Common myeloid progenitor, CD34-positive (primary cell): ENCODE measurements around the gene OR8A1.

Experiments used
- CTCF ChIA-PET: fragments of 350-600 bp; sonication (Branson Sonifier 250); formaldehyde crosslinking; loops from one replicate; lab custom pipeline; 2021; ENCODE audit warnings: antibody characterized with exemption; lab: Charles Lee
- POLR2A ChIA-PET: fragments of 350-600 bp; sonication (Branson Sonifier 250); formaldehyde crosslinking; loops from one replicate; lab custom pipeline; 2021; ENCODE audit warnings: antibody characterized with exemption; lab: Charles Lee
- DNase-seq, 3 donors: peaks; one replicate each; pipeline versions ENCODE4 v3.0.0 to v3.0.0-alpha.2; 2013
- H3K27ac ChIP-seq, 2 experiments: 1 replicate in 1 of 2; 2 replicates in 1 of 2; pipeline ENCODE4 v1.7.0; 2013; ENCODE audit warnings: inconsistent platforms in 2 of 2, low read length in 2 of 2, mild to moderate bottlenecking in 2 of 2, low read depth in 1 of 2, moderate library complexity in 1 of 2; ENCODE audit not compliant: severe bottlenecking in 2 of 2, insufficient read depth in 1 of 2, poor library complexity in 1 of 2
- H3K27me3 ChIP-seq, 5 experiments: replicated peaks in 2 of 5; 1 replicate in 3 of 5; 2 replicates in 2 of 5; pipeline versions ENCODE4 v1.6.1 to v1.7.0; 2013; ENCODE audit warnings: low read length in 4 of 5, mild to moderate bottlenecking in 2 of 5, moderate library complexity in 2 of 5, inconsistent platforms in 1 of 5; ENCODE audit not compliant: insufficient read depth in 5 of 5, control insufficient read depth in 4 of 5
- H3K36me3 ChIP-seq, 4 experiments: 1 replicate in 2 of 4; 2 replicates in 2 of 4; pipeline versions ENCODE4 v1.6.1 to v1.7.0; 2013; ENCODE audit warnings: low read length in 3 of 4, control low read depth in 1 of 4, mild to moderate bottlenecking in 1 of 4; ENCODE audit not compliant: control insufficient read depth in 4 of 4, insufficient read depth in 4 of 4
- H3K4me1 ChIP-seq, 4 experiments: 1 replicate in 3 of 4; 2 replicates in 1 of 4; pipeline versions ENCODE4 v1.6.1 to v1.7.1; 2013; ENCODE audit warnings: low read length in 3 of 4, mild to moderate bottlenecking in 3 of 4, control low read depth in 1 of 4, inconsistent platforms in 1 of 4, moderate library complexity in 1 of 4; ENCODE audit not compliant: control insufficient read depth in 4 of 4, insufficient read depth in 4 of 4; ENCODE audit errors: control extremely low read depth in 1 of 4
- H3K4me3 ChIP-seq, 7 experiments: 1 replicate in 4 of 7; 2 replicates in 3 of 7; pipeline versions ENCODE4 v1.5.1 to v1.7.0; 2013; ENCODE audit warnings: mild to moderate bottlenecking in 7 of 7, low read length in 6 of 7, moderate library complexity in 6 of 7, inconsistent platforms in 2 of 7, low read depth in 2 of 7, control low read depth in 1 of 7; ENCODE audit not compliant: insufficient read depth in 4 of 7, control insufficient read depth in 1 of 7; ENCODE audit errors: extremely low read depth in 1 of 7
- H3K9me3 ChIP-seq, 5 experiments: 1 replicate in 4 of 5; 2 replicates in 1 of 5; pipeline versions ENCODE4 v1.6.1 to v1.7.1; 2013; ENCODE audit warnings: low read length in 4 of 5, mild to moderate bottlenecking in 2 of 5, inconsistent platforms in 1 of 5, low read depth in 1 of 5, moderate library complexity in 1 of 5; ENCODE audit not compliant: control insufficient read depth in 4 of 5, insufficient read depth in 2 of 5; ENCODE audit errors: control extremely low read depth in 1 of 5
- WGBS: methylation state at CpG from one replicate; pipeline ENCODE4 v1.1.5; 2013; ENCODE audit not compliant: insufficient coverage; 5-methylcytosine and 5-hydroxymethylcytosine counted together

Gene OR8A1

GRCh38 chr11:124586238-124586860 lies 16.6 kb downstream of the OR8A1 start:
- no peaks in the 10 kb centered on the region for H3K36me3 ChIP-seq
- H3K27me3 ChIP-seq: peaks cover 0 to 2% (median 0%) of the 10 kb centered on the region in 5 experiments
- 0% methylated on average over 1 of the region's 3 CpGs for WGBS
- no peaks in the 10 kb centered on the region for H3K9me3 ChIP-seq
- ChIA-PET POLR2A (interaction anchor here (0.7 kb wide), 1 partner anchor 9 kb away, joined by 3 read pairs; no protein-coding TSS in a partner anchor), CTCF (interaction anchor here (1.0 to 5.9 kb wide), 8 partner anchors 9 to 515 kb away, joined by 3 to 57 read pairs (median 4); no protein-coding TSS in a partner anchor)
- H3K4me3 ChIP-seq: no peak overlapping the region
- no peaks in the 10 kb centered on the region for H3K4me1 ChIP-seq
- no peak overlapping the region for H3K27ac ChIP-seq
- peak; percentile 58 to 79 (median 69) for DNase-seq

- ChIA-PET CTCF (no interaction called here), POLR2A (no interaction called here)
- peaks cover 0 to 4% (median 0%) of the 10 kb centered on the region in 5 experiments for H3K27me3 ChIP-seq
- no peaks in the 10 kb centered on the region for H3K9me3 ChIP-seq
- H3K27ac ChIP-seq: no peak overlapping the region
- 86% methylated on average over 2 of the region's 2 CpGs for WGBS
- DNase-seq: no peak
- H3K36me3 ChIP-seq: no peaks in the 10 kb centered on the region
- H3K4me3 ChIP-seq: no peak overlapping the region
- no peaks in the 10 kb centered on the region for H3K4me1 ChIP-seq
Measured at GRCh38 chr11:124591430-124591829, 21.6 kb downstream of the OR8A1 start.

GRCh38 chr11:124592627-124593026 lies 22.8 kb downstream of the OR8A1 start:
- ChIA-PET CTCF (no interaction called here), POLR2A (interaction anchor here (0.7 kb wide), 1 partner anchor 16 kb away, joined by 4 read pairs; no protein-coding TSS in a partner anchor)
- Histone ChIP-seq H3K27me3 (peaks cover 0 to 4% (median 0%) of the 10 kb centered on the region in 5 experiments), H3K36me3 (no peaks in the 10 kb centered on the region), H3K9me3 (no peaks in the 10 kb centered on the region), H3K4me1 (no peaks in the 10 kb centered on the region), H3K4me3 (no peak overlapping the region), H3K27ac (no peak overlapping the region)
- WGBS: 100% methylated on average over 1 of the region's 6 CpGs
- no peak for DNase-seq

GRCh38 chr11:124595302-124595701 lies 25.5 kb downstream of the OR8A1 start:
- POLR2A ChIA-PET: no interaction called here
- Histone ChIP-seq H3K36me3 (no peaks in the 10 kb centered on the region), H3K9me3 (no peaks in the 10 kb centered on the region), H3K27ac (no peak overlapping the region), H3K4me3 (no peak overlapping the region), H3K27me3 (peaks cover 0 to 4% (median 0%) of the 10 kb centered on the region in 5 experiments), H3K4me1 (no peaks in the 10 kb centered on the region)
- CTCF ChIA-PET: interaction anchor here (0.9 to 1.8 kb wide), 3 partner anchors 10 to 360 kb away, joined by 3 to 9 read pairs (median 3); no protein-coding TSS in a partner anchor
- DNase-seq: no peak
- WGBS: 100% methylated on average over 1 of the region's 3 CpGs

GRCh38 chr11:124597626-124598025 lies 27.8 kb downstream of the OR8A1 start:
- Histone ChIP-seq H3K36me3 (no peaks in the 10 kb centered on the region), H3K27me3 (peaks cover 0 to 3% (median 0%) of the 10 kb centered on the region in 5 experiments), H3K27ac (no peak overlapping the region), H3K4me3 (no peak overlapping the region), H3K9me3 (no peaks in the 10 kb centered on the region), H3K4me1 (no peaks in the 10 kb centered on the region)
- ChIA-PET CTCF (interaction anchor here (1.2 kb wide), 1 partner anchor 182 kb away, joined by 3 read pairs; no protein-coding TSS in a partner anchor), POLR2A (no interaction called here)
- DNase-seq: no peak

GRCh38 chr11:124600621-124601320 lies 31.0 kb downstream of the OR8A1 start:
- ChIA-PET CTCF (no interaction called here), POLR2A (no interaction called here)
- peaks cover 0 to 9% (median 4%) of the 10 kb centered on the region in 4 experiments for H3K4me1 ChIP-seq
- H3K9me3 ChIP-seq: no peaks in the 10 kb centered on the region
- H3K27ac ChIP-seq: no peak overlapping the region
- H3K36me3 ChIP-seq: no peaks in the 10 kb centered on the region
- H3K4me3 ChIP-seq: no peak overlapping the region
- no peak for DNase-seq
- WGBS: no CpG with 5 or more reads among the region's 5 CpGs
- H3K27me3 ChIP-seq: peaks cover 0 to 3% (median 0%) of the 10 kb centered on the region in 5 experiments

GRCh38 chr11:124602193-124602592 lies 32.4 kb downstream of the OR8A1 start:
- H3K4me1 ChIP-seq: peaks cover 0 to 11% (median 6%) of the 10 kb centered on the region in 4 experiments
- no peak overlapping the region for H3K27ac ChIP-seq
- no peak for DNase-seq
- no peaks in the 10 kb centered on the region for H3K36me3 ChIP-seq
- CTCF ChIA-PET: no interaction called here
- H3K4me3 ChIP-seq: no peak overlapping the region
- no peaks in the 10 kb centered on the region for H3K9me3 ChIP-seq
- POLR2A ChIA-PET: no interaction called here
- H3K27me3 ChIP-seq: peaks cover 0 to 3% (median 0%) of the 10 kb centered on the region in 5 experiments
- 100% methylated on average over 3 of the region's 3 CpGs for WGBS
